GM06990 (cell line): ENCODE results near the gene CDH4.

ENCODE experiments used
- DNase-seq: peaks from one replicate; pipeline ENCODE4 v3.0.0-alpha.2; 2011; ENCODE audit not compliant: insufficient read length; ENCODE audit errors: extremely low read depth
- H3K27me3 ChIP-seq: replicated peaks from 2 replicates; pipeline ENCODE4 v1.6.0; 2011; ENCODE audit warnings: low read length; ENCODE audit not compliant: control insufficient read depth, insufficient read depth
- H3K36me3 ChIP-seq: 2 replicates; pipeline ENCODE4 v1.5.1; 2011; ENCODE audit warnings: low read length; ENCODE audit not compliant: control insufficient read depth, insufficient read depth
- H3K4me3 ChIP-seq: replicated peaks from 2 replicates; pipeline ENCODE4 v1.5.1; 2011; ENCODE audit warnings: low read depth, mild to moderate bottlenecking, control low read depth, low read length
- TF ChIP-seq, protein P1 (sequence below): IDR thresholded peaks from 2 replicates; pipeline ENCODE4 v1.5.1; 2011; ENCODE audit warnings: low read length, control low read depth, mild to moderate bottlenecking, inconsistent platforms; ENCODE audit not compliant: insufficient read depth, poor library complexity, severe bottlenecking

CDH4 gene

DNA sequence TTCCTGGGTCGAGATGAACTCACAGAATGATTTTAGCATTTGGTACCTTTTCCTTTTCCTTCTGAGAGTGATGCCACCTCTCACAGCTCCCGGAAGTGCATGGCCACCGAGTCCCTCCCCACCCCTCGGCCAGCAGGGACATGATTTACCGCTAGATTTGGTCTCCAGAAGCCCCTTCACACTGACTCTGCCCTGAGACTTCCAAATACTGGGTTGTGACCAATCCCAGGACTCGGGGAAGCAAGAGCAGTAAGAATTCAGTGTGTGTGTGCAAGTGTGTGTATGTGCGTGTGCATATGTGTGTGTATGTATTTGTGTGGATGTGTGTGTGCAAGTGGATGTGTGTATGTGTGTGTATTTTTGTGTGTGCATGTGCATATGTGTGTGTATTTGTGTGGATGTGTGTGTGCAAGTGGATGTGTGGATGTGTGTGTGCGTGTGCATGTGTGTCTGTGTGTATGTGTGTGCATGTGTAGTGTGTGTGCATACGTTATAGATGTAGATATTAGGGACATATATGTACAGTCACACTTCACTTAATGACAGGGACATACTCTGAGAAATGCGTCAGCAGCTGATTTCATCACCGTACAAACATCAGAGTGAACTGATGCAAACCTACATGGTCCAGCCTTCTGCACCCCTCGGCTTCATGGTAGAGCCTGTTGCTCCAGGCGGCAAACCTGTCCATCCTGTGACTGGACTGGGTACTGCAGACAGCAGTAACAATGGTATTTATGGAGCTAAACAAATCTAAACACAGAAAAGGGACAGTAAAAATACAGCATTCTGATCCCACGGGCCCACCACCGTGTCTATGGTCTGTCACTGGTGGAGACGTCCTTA, 439.2 kb downstream of the CDH4 start:
- no peaks in the 10 kb centered on the region for H3K36me3 ChIP-seq
- TF ChIP-seq, protein P1, sequence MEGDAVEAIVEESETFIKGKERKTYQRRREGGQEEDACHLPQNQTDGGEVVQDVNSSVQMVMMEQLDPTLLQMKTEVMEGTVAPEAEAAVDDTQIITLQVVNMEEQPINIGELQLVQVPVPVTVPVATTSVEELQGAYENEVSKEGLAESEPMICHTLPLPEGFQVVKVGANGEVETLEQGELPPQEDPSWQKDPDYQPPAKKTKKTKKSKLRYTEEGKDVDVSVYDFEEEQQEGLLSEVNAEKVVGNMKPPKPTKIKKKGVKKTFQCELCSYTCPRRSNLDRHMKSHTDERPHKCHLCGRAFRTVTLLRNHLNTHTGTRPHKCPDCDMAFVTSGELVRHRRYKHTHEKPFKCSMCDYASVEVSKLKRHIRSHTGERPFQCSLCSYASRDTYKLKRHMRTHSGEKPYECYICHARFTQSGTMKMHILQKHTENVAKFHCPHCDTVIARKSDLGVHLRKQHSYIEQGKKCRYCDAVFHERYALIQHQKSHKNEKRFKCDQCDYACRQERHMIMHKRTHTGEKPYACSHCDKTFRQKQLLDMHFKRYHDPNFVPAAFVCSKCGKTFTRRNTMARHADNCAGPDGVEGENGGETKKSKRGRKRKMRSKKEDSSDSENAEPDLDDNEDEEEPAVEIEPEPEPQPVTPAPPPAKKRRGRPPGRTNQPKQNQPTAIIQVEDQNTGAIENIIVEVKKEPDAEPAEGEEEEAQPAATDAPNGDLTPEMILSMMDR, result no peak
- no peaks in the 10 kb centered on the region for H3K27me3 ChIP-seq
- no peak for DNase-seq
- no peak overlapping the region for H3K4me3 ChIP-seq

DNA sequence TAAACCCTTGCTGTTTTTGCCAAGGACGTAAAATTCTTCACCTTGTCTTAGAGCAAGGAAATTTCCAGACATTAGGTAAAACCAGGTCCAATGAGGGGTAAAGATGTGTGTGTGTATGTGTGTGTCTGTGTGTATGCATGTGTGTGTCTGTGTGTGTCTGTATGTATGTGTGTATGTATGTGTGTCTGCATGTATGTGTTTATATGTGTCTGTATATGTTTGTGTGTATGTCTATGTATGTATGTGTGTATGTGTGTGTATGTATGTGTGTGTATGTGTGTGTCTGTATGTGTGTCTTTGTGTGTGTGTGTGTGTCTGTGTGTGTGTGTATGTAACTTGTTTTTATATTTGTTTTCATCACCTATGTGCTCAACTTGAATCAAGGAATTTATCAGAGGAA, 439.9 kb downstream of the CDH4 start:
- TF ChIP-seq, protein P1, result no peak
- H3K36me3 ChIP-seq, result no peaks in the 10 kb centered on the region
- DNase-seq, result no peak
- H3K4me3 ChIP-seq, result no peak overlapping the region
- no peaks in the 10 kb centered on the region for H3K27me3 ChIP-seq

DNA sequence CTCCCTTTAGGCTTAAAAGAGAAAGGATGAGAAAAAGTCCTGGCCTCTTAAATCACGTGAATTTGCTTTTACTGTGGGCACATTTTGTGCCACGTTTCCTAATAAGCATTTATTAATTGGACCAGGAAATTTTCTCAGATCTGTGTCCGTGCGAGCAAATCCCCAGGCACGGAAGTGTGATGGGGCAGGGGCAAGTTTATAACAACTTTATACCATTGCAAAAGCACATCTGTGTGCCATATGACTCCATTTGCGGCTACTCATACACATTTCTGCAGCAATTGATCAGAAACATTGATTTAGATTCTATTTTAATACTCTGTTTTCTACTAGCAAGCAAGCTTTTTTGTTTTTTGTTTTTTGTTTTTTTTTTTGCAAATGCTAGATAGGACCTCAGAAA, 440.4 kb downstream of the CDH4 start:
- H3K27me3 ChIP-seq, result no peaks in the 10 kb centered on the region
- no peaks in the 10 kb centered on the region for H3K36me3 ChIP-seq
- no peak overlapping the region for H3K4me3 ChIP-seq
- DNase-seq, result no peak
- TF ChIP-seq, protein P1, result no peak

DNA sequence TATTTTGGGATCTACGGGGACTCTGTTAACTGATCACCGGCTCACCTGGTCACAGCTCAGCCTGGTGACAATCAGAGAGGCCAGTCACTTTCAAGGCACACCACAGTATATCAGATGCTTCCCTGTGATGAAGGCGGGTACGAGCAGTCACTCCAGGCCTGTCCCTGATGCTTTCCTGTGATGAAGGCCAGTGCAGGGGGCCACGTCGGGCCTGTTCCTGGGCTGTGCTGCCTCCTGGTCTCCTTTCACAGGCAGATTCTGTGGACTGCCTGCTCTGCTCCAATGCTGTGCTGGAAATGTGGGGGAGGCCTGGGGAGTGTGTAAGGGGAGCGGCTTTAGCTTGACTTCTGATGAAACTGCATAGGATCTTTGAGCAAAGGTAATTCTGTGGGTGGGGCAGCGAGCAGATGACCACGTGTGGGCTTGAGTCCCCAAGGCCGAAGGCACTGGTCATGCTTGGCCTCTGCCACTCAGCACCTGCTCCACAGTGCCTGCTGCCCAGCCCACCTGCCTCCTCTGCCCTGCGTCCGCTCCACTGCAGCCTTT, 441.1 kb downstream of the CDH4 start:
- H3K4me3 ChIP-seq, result no peak overlapping the region
- no peak for DNase-seq
- TF ChIP-seq, protein P1, result no peak
- no peaks in the 10 kb centered on the region for H3K27me3 ChIP-seq
- H3K36me3 ChIP-seq, result no peaks in the 10 kb centered on the region

DNA sequence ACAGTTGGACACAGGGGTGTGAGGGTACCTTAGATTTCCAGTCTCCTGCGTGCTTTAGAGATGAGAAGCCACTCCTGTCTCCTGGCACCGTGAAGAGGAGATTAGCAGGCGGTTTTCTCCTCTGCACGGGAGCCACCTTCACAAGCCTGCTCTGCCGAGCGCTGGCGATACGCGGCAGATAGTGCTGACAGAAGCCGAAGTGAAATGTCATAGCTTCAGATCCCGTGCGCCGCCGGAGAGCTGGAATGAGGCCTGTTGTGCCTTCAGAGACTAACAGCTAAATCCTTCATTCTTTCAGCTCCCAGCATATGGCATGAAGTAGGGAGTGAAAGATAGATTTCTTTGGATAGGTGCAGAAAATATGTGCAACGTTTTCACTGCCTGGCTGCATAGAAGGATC, 442.6 kb downstream of the CDH4 start:
- DNase-seq, result no peak
- TF ChIP-seq, protein P1, result no peak
- Histone ChIP-seq H3K27me3 (no peaks in the 10 kb centered on the region), H3K4me3 (no peak overlapping the region), H3K36me3 (no peaks in the 10 kb centered on the region)
